HTR-8/SVneo (cell line): ENCODE data around the gene SPEM2.

Experiments
- DNase-seq: peaks from one replicate; pipeline ENCODE4 v3.0.0; 2011; ENCODE audit warnings: low spot score, mixed read lengths; ENCODE audit not compliant: insufficient read length
- FAIRE-seq: peaks from 2 replicates; lab custom pipeline; 2011; peaks lifted over from hg19 to GRCh38; lab: Jason Lieb, UNC

Gene SPEM2

DNA sequence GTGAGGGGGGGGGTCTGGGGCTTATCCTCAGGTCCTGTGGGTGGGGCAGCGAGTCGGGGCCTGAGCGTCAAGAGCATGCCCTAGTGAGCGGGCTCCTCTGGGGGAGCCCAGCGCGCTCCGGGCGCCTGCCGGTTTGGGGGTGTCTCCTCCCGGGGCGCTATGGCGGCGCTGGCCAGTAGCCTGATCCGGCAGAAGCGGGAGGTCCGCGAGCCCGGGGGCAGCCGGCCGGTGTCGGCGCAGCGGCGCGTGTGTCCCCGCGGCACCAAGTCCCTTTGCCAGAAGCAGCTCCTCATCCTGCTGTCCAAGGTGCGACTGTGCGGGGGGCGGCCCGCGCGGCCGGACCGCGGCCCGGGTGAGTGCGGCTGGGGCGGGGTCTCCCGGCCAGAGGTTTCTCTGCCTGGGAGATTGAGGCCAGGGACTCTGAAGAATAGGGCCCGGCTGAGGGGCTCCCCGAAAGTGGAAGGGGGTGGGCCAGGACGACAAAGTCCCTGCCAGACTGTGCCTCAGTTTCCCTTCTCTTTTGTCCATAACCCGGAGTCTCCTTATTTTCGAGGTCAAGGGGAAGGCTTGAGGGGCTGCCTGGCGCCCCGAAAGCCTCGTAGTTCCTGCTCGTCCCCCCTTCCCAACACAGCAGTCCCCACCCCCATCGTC, 14.2 kb downstream of the SPEM2 start, which contains the start of gene FGF11:
Gene FGF11 (plus strand): TSS at position 51 of the 651 bp plus-strand sequence. CDS start 109 bp downstream, at position 160.
- DNase-seq: no peak
- no peak for FAIRE-seq

DNA sequence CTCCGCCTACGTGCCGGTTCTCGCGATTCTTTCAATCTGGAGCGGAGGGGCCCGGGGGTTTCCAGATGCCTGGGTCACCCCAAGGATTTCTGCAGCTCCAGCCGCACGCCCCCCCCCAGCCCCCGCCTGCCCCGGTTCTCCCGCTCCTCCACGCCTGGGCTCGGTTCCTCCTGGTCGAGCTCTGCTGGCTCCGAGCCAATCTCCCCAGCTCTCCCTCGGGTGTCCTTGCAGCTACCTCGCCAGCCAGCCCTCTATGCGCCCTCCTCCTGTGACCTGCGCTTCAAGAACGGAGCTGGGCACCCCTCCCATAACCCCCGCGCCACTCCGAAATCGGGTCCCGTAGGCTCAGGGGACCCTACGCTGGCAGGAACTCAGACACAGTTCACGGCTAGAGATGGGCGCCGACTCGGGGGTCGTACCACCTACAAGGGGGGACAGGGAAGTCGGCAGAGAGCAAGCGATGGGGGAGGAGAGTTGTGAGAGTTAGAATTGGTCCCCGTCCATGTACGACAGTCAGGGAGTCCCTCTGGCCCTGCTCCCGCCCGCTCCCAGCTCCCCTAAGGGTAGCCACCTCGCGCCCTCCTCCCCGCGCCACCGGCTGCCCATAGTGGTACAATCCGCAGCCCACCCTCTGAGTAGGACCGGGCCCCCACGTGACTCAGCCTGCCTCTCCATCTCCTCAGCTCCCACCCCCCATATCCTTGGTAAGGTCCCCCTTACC, 14.9 kb downstream of the SPEM2 start:
- FAIRE-seq (peak; percentile 92), DNase-seq (peak; percentile 66)

DNA sequence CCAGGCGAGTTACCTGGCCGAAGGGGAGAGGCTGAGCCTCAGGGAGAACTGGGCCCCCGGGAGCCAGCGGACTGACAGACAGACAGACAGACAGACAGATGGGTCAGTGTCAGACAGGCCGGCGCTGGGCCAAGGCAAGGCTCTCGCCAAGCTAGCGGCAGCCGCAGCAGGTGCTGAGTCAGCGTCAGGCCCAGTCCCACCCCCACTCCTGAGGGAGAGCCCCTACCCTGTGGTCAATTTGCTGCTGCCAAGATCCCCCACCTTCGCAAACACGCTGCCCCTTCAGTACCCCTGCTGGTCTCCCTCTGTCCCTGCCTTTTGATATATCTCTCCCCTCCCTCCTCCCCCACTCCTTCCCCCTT, 15.4 kb downstream of the SPEM2 start:
- FAIRE-seq (no peak), DNase-seq (peak; percentile 41)

DNA sequence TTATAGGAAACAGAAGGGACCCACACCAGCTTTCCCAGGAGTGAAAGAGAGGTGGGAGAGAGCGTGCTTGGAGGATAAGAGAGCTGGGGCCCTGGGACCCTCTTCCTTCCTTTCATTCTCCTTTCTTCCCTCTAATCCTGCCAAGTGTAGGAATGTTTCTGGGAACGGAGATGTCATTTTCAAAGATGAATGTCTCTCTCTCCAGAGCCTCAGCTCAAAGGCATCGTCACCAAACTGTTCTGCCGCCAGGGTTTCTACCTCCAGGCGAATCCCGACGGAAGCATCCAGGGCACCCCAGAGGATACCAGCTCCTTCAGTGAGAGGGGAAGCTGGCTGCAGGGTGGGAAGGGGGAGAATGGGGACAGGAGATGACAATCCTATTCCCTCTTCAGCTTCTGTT, 15.8 kb downstream of the SPEM2 start:
- FAIRE-seq (no peak), DNase-seq (no peak)

DNA sequence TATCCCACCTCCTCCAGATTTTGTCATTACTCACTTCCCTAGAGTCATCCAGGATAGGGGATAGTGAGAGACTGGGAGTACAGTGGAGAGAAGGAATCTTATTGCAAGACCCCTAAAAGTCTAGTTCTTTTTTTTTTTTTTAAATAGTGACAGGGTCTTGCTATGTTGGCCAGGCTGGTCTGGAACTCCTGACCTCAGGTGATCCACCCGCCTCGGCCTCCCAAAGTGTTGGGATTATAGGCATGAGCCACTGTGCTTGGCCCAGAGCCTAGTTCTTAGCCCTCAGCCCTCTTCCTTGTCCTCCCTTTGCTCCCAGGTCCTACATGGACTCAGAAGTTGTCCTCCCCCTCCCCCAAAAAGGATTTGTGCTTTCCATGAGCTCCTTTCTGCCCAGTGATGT, 16.7 kb downstream of the SPEM2 start:
- no peak for FAIRE-seq
- DNase-seq: no peak

DNA sequence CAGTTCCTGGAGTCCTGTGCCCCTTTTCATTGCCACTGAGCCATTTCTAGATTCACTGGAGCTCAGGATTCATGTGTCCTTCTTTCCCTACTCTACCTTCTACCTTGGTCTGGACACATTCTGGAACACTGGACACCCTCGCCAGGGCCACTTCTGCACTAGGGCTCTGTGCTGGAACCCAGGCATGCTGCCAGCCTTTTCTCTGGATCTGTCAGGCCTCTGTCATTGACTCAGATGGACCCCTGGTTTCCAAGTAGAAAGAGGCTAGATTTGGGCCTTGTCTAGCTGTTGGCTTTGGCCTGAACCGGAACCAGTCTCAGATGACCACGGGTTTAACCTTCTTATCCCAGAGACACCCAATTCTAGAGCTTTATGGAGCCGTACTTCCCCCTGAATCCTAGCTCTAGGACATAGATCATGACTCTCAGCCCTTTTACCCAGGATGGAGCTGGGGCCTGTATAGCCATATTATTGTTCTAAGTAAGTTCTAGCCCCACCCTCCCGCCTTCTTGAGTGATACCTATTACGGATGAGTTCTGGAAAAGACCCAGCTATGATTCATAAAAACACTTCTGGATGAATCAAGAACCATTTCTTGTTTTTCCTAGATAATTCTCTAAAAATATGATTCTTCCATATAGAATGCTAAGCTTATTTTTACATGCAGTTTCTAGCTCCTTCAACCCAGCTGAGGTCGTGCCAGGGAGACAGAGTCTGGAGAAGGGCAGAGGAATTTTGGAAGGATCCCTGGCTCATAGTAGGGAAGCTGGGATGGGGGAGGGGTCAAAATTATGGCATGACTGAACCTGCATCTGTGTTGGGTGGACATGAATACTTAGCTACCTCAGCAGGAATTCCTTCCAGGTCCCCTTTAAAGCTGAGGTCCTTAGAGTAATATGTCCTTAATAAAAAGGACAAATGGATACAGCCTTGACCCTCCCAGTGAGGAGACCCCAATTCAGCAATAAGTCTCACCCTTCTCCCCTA, 18.4 kb downstream of the SPEM2 start:
- no peak for DNase-seq
- FAIRE-seq: peak; percentile 75

DNA sequence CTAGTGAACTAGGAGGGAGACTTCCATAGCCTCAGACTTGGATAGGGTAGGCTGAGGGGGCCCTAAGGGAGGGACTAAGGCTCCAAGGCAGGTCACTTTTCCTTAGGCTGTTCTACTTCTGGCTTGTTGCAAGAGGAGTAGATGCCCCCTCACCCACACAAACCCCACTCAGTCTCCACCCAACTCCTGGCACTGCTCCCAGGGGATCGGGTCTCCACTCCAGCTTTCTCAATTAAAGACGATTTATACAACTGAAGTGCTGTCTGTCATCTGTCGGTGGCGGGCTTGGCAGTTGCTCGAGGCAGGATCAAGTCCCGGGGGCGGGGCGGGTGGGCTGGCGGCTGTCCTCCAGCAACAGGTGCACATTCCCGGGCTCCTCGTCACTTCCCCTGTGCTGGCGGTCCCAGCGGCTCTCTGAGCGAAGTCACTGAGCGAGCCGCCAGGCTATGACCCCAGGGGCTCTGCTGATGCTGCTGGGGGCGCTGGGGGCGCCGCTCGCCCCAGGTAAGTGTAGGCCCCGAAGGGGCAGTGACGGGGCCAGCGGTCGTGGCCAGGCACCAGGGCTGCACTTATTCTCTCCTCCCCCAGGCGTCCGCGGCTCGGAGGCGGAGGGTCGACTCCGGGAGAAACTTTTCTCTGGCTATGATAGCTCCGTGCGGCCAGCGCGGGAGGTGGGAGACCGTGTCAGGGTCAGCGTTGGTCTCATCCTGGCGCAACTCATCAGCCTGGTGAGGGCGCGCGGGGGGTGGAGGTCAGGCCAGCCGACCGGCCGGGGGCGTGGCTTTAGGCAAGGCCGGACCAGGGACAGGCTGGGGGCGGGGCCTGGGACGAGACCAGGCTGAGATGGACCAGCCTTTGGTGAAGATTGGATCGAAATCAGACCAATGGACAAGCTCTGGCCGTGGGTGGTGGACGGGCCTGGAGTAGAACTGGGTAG, 19.5 kb downstream of the SPEM2 start, which contains the start of gene CHRNB1:
Gene CHRNB1 (plus strand): TSS at position 380 of the 937 bp plus-strand sequence. CDS start 67 bp downstream, at position 447.
- peak; percentile 98 for FAIRE-seq
- DNase-seq: peak; percentile 88

DNA sequence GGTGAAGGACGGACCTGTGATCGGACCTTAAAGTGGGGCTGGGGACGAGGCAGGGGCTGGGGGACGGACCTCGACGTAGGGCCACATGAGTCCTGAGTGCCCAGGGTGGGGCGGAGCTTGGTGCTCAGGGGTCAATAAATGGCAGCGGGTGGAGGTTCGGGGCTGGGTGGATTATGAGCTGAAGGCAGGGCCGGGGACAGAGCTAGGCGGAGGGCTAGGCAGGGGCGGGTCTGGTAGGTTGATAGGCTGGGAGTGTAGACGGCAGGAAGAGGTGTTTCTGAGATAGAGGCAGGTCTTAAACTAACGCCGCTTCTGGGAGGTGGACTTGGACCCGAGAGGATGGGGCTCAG, 20.2 kb downstream of the SPEM2 start:
- DNase-seq (no peak), FAIRE-seq (no peak)

DNA sequence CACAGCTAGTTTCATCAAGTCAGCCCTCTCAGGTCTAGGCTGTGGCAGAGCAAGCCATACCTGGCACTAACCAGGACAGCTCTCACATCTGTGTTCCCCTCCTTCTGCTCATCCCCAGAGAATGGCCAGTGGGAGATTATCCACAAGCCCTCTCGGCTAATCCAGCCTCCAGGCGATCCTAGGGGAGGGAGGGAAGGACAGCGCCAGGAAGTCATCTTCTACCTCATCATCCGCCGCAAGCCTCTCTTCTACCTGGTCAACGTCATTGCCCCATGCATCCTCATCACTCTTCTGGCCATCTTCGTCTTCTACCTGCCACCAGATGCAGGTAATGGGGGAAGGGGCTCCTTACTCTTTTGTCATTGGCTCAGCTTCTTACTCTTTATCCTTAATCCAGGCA, 23.0 kb downstream of the SPEM2 start:
- FAIRE-seq (no peak), DNase-seq (no peak)

DNA sequence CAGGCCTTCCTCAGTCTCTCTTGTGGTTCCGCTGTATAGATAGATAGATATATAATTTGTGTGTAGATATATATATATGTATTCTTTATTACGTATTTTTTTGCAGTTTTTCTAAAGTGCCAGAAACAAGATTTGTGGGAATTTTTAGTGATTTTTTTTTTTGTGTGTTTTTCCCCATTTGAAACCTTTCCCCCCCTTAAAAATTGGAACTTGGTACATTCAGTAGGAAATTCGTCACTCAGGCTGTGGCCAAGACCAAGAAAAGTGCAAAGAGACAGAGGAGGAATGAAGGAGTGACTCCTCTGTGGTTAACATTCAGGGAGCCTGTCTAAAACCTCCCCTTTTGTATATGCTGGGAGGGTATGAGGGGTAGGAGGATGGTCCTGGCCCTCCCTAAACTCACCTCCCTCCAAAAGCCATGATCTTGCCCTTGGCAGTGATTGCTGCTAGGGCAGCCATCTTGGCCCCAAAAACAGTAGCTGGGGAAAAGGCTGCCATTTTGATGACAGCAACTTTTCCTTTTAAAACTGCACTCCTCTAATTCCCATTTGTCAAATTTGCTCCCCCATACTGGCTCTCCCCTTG, 34.6 kb downstream of the SPEM2 start:
- no peak for DNase-seq
- FAIRE-seq: no peak

DNA sequence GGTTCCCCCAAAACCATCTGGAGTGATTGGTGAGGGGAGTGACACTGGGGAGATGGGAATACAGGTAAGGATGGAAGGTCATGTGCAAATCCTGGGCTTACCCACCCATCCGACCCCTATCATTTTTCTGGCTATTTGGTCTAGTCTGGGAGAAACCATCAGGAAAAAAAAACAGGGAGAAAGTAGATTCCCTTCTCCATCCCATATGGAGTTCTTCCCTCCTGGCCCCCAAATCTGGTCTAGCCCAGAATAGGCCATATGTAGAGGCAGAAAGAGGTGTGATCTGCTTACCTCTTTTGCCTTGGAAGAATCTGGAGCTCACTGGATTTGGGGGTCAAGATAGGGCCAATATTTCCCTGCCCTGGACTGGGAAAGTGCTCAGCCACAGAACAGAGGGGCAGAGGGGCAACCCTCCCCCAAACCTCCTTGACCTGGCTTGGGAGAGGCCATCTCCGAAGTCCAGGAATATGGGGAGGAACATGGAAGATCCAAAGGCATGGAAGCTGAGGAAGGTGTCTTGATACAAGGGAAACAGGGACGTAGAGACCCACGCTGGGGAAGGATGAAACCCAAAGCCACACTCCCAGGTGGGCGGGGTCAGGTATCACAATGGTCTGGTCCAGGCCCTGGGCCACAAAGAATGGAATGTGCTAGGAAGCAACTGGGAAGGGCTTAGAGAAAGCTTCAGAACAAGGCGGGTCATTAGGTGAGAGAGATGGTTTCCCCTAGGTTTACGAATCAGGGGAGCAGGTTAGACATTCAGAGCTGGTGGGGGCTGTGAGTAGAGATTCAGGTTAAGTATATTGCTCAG, 35.6 kb downstream of the SPEM2 start:
- no peak for DNase-seq
- no peak for FAIRE-seq

DNA sequence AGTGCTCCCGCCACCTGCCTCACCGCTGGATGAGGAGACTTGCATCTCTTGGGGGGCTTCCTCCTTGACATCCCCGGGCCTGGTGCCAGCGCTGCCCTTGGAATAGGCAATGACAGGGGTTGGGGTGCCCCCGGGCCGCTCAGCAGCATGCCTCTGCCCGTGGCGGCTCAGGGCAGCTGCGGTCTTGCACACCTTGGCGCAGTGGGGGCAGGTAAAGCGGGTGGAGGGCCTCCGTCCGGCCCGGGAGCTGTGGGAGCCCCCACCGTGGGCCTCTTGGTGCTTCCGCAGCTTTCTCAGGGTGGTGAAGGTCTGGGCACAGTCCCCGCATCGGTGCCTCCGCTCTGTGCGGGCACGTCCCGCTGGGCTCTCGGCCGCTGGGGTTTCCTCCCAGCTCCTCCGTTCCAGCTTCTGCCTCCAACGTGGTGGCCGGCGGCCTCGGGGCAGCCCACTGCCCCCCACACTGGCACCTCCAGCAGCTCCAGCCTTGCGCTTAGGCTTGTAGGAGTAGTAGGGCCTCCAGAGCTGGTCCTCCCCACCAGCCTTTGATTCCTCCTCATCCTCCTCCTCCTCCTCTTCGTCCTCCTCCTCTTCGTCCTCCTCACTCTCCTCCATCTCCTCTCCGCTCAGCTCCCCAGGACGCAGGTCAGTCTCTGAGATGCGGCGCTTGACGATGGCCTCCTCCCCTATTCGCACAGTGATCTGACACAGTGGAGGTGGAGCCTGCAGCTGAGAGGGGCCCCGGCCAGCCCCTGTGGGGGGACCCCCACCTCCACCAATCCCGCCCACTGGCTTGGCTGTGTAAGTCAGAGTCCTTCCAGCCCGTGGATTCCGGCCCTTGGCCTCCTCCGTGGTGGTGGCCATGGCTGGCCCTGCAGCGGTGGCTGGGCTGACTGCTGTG, 37.3 kb downstream of the SPEM2 start:
- FAIRE-seq (no peak), DNase-seq (no peak)

DNA sequence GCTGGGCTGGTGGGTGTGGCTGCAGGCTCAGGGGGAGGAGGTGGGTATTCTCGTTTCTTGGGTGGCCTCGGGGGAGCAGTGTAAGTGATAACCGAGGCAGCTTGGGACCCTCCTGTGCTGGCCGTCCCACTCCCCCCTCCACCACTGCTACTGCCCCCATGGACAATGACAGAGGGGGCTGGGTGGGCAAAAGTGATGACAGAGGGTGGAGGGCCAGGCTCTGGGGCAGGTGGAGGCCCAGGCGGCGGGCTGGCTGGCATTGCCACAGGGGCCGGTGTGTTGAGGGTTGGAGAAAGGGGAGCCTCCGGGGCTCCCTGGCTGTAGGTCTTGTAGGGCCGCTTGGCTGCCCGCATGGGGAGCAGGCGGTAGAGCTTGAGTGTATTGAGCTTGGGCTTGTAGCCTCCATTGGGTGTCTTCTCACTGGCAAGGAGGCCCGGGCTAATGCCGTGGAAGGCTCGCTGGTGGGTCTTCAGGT, 38.0 kb downstream of the SPEM2 start:
- DNase-seq (no peak), FAIRE-seq (no peak)

DNA sequence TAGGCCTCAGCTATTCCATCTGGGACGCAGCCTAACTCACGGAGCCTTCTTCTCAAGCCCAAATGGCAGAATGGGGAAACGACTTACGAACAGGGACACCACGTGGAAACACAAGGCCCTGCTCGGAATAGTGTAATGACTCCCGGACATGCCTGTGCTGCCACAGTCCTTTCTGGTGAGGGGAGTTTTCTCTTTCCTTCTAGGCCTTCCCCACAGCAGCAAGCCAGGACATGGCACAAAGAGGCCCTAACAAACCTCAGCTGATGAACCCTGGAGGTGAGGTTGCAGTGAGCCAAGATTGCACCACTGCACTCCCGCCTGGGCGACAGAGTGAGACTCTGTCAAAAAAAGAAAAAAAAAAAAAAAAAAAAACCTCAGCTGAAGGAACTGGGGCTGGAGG, 38.7 kb downstream of the SPEM2 start:
- no peak for FAIRE-seq
- DNase-seq: no peak

DNA sequence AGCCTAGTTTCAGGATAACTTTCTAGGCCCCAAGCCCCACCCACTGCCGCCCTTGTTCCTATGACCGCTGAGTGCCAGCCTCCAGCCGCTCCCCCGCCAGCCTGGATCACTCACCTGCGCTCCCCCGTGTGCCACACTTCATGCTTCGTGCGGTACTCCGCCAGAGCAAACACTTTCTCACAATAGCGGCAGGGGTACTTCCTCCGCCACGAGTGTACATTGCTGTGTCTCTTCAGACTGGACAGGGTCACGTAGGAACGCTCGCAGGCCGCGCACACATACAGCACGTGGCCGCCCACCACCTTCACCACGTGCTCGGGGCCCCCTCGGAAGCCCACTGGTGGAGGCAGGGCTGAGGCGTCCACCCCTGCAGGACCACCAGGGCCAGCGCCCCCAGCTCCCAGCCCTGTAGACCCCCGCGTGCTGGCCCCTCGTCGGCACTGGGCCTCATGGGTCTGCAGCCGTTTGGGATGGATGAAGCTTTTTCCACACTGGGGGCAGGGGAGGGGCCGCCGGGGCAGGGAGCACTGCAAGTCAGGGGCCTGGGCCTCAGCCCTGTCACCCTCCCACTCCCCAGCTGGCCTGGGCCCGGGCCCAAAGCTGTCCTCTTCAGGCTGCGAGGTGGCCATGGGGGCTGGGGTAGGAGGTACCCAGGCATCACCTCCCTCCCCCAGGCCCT, 40.3 kb downstream of the SPEM2 start:
- no peak for DNase-seq
- FAIRE-seq: no peak

DNA sequence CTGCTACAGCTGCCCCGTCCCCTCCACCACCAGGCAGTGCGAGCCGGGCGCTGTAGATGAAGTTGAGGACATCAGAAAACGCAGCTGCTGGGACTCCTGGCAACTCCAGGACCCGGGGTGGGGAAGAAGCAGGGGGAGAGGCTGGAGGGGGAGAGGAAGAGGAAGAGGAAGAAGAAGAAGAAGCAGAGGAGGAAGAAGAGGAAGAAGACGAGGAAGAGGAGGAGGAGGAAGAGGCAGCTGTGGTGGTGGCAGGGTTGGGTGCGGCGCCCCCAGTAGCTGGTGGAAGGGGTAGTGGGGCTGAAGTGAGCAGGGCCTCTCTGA, 40.9 kb downstream of the SPEM2 start:
- FAIRE-seq (no peak), DNase-seq (no peak)
